SH-SY5Y (cell line): ENCODE data around the gene SAMD4A.

Experiments used
- GATA2 ChIP-seq: IDR thresholded peaks from 2 replicates; pipeline ENCODE4 v1.6.1; 2011; ENCODE audit warnings: mild to moderate bottlenecking, low read depth, low read length
- GATA3 ChIP-seq: IDR thresholded peaks from 2 replicates; pipeline ENCODE4 v1.6.1; 2011; ENCODE audit warnings: low read depth, mild to moderate bottlenecking, low read length, moderate library complexity

DNA sequence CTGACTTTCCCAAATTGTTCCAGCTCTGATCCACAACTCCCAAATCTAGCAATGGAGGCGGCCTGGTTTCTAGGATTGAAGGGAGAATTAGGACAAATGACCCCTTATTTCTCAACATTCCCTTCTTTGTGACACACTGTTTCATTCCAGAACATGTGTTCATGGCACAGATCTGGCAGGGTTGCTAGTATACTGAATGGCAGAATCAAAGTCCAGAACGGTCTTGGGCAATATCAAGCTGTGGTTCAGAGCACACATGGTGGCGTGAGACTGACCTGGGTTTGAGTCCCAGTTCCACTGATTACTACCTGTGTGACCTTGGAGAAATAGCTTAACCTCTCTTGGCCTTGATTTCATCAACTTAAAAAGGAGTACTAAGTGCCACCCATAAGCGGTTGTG, 152.5 kb downstream of the SAMD4A start:
- TF ChIP-seq GATA2, result no peak
- no peak for TF ChIP-seq GATA3
